GM08714 (cell line): ENCODE measurements around the gene HSPB7.
"Not testable (repeated sequence)": the region's sequence is repeated elsewhere in the genome, so short reads cannot be mapped to it uniquely, and the experiment has no call there.

Source experiments
- H3K4me3 ChIP-seq: fragments of 200-500 bp; sonication (Bioruptor generic); 2 replicates; pipeline ENCODE4 v1.5.1; 2014; ENCODE audit warnings: mild to moderate bottlenecking, low read length, inconsistent platforms
- ZNF274 ChIP-seq: IDR thresholded peaks from 2 replicates; pipeline ENCODE4 v1.6.1; 2012; ENCODE audit warnings: mild to moderate bottlenecking, low read depth, low read length

HSPB7 gene

DNA sequence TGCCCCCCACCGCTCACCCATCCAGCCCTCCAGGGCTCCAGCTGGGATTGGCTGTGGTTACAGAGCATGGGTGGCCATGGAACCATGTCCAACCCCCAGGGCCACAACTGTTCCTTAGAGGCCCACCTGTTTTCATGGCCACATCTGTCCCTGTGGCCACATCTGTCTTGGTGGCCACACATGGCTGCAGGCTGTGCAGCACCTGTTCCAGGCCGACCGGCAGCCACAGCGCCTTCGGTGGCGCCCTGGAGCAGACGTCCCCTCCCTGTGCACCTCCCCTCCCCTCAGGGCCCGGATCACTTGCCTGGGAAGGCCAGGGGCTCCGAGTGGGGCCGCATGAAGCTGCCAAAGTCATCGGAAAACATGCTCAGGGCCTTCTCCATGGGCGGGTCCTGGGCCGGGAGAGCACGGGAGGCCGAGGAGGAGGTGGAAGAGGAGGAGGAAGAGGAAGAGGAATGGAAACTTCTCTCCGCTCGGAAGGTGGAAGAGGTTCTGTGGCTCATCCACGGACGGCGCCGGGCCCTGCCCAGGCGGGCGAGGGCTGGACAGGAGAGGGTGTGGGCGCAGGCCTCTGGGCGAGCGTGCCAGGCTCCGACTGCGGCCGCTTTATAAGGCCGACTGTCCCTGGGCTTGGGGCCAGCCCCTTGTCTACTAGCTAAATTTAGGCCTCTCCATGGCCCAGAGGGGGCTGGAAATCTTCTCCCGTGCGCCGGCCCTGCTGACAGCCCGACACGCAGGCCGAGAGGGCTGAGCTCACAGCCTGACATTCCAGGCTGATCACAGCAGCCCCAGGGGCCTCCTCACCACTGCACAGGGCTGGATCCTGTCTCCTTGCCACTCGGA lies at the start of gene HSPB7:
HSPB7 (minus strand) TSS at position 583 of the 843 bp plus-strand sequence; CDS start at position 503, 80 bp downstream.
- H3K4me3 ChIP-seq = no peak within 1 kb of the TSS
- no peak for TF ChIP-seq ZNF274

DNA sequence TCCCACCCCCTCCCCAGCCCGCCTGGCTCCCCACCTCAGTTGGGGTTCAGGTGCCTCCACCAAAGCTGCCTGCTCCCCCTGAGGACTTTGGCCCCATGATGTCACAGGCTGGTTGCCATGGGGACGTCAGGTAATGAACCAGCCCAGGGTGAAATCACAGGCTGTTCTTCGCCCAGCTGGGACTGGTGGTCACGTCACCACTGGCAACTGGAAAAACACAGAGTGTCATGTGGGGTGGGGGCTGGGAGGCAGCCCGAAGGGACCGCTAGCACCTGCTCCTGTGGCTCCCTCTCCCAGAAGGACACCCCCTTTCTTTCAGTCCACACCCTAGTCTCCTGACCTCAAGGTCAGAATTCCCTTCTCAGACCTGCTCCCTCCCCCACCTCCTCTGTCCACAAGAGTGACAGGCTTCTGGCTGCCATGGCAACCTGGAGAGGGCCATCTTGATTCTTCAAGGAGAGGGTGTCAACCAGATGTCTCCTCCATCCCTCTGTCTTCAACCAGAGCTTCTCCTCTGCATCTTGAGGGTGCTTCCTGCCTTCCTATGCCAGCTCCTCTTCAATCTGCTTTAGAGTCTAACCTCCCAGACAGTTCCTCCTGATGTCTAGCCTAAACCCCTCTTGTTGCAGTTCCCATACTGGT lies 49.4 kb upstream of the HSPB7 start:
- no peak overlapping the region for H3K4me3 ChIP-seq
- TF ChIP-seq ZNF274 = no peak

DNA sequence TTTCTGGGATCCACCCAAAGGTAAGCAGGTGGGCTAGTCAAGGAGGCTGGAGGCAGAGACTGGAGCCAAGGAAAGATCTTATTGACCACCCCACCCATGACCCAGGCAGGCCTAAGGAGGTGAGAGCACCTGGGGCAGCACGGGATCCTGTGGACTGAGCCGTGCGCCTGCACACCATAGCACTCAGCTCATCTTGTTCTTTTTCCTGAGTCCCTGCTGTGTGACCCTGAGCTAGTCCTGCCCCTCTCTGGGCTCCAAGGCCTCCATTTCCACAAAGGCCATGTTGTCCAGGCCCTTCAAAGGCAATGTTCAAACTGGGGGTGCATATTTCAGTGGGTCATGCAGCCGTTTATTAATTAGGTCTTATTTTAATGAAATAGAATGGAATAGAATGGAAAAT lies 48.4 kb upstream of the HSPB7 start:
- H3K4me3 ChIP-seq = no peak overlapping the region
- no peak for TF ChIP-seq ZNF274

DNA sequence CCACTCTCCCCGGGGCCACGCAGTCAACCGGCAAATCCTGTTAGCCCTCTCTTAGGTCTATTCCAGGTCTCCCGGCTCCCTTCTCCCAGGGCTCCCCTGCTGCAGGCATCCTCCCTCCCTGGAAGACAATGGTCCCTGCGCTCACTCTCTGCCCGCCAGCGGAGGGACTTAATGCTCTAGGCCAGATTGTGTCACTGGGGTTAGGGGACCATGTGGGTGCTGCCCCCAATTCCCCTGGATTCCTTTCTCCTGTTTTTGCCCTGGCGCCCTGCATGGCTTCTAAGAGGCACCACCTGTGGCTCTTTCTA lies 47.4 kb upstream of the HSPB7 start:
- H3K4me3 ChIP-seq = no peak overlapping the region
- no peak for TF ChIP-seq ZNF274

GRCh38 chr1:16064536-16065268 lies 46.9 kb upstream of the HSPB7 start:
- TF ChIP-seq ZNF274 = no peak
- H3K4me3 ChIP-seq = no peak overlapping the region

GRCh38 chr1:16063921-16064320 lies 46.1 kb upstream of the HSPB7 start:
- no peak overlapping the region for H3K4me3 ChIP-seq
- TF ChIP-seq ZNF274 = no peak

- no peak overlapping the region for H3K4me3 ChIP-seq
- no peak for TF ChIP-seq ZNF274
These were observed 45.5 kb upstream of the HSPB7 start for GRCh38 chr1:16063226-16063829.

GRCh38 chr1:16062687-16063075 lies 44.8 kb upstream of the HSPB7 start:
- H3K4me3 ChIP-seq = not testable (repeated sequence)

DNA sequence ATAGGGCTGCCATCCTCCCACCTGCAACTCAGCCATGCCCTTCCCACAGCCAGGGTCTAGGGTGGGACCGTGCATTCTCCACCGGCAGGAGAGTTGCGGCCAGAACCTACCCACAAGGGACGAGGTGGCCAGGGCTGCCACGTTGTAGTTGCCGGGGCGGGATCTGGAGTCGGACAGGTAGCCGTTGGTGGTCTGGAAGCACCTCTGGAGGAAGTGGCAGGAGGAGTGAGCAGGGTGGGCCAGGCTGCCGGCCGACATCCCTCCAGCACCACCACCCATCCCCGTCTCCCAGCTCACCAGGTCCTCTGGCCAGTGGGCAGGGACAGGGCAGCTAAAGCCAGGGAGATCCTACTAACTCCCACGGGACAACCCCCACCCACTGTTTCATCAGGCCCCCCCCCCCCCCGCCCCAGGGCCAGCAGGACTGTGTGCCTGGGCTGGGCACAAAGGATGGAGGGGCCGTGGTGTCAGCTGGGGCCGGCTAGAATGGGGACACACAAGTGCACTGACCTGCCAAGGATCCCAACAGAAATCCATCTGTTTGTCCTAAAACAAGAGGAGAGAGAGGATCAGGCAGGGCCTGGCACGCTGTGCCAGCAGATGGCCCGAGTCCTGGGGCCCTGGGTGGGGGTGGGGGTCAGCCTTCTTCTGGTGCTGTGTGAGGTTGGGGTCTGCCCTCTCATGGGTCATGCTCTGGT lies 44.3 kb upstream of the HSPB7 start:
- not testable (repeated sequence) for H3K4me3 ChIP-seq

- H3K4me3 ChIP-seq = no peak overlapping the region
- TF ChIP-seq ZNF274 = no peak
These were observed 43.4 kb upstream of the HSPB7 start for GRCh38 chr1:16061266-16061665.

- not testable (repeated sequence) for H3K4me3 ChIP-seq
These were observed 40.7 kb upstream of the HSPB7 start for GRCh38 chr1:16058394-16059120.

- H3K4me3 ChIP-seq = not testable (repeated sequence)
These were observed 39.6 kb upstream of the HSPB7 start for GRCh38 chr1:16057314-16057915.

DNA sequence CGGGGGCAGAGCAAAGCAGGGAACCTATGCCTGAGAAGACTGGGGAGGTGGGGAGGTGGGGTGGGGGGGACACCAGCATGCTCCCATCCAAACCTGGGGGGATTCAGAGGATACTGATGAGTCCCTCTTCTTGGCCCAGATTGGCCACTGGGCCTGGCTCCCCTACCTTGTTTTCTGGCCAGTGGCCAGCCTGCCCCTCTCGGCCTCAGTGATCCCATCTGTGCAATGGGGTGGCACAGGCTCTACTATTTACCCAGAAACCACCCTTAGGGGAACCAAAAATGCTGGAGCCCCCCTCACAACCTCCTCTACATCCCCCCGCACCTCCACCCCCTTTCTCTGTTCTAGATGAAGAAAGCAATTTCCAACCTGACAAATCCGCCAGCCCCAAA lies 38.7 kb upstream of the HSPB7 start:
- not testable (repeated sequence) for H3K4me3 ChIP-seq
